Central memory CD8-positive, alpha-beta T cell (primary cell): Measurements from ENCODE around the gene CTNND2.

Experiments
- ATAC-seq: fragments of 150-1000 bp; cut with Tn5 transposase; replicated peaks from 2 replicates; pipeline ENCODE4 v1.10.0; 2022; ENCODE audit warnings: mild to moderate bottlenecking, moderate FRiP score, moderate number of reproducible peaks; ENCODE audit not compliant: poor library complexity, severe bottlenecking; ENCODE audit errors: extremely low read depth
- DNase-seq, 2 donors: peaks; one replicate each; pipeline ENCODE4 v3.0.0; 2021; ENCODE audit warnings: low spot score in 2 of 2
- H3K27ac Mint-ChIP-seq: one replicate; pipeline ENCODE4 v1.8.0; 2022; ENCODE audit warnings: low read depth, mild to moderate bottlenecking, moderate library complexity, mixed read lengths
- H3K27me3 Mint-ChIP-seq: one replicate; pipeline ENCODE4 v1.8.0; 2022; ENCODE audit warnings: mixed read lengths
- H3K36me3 Mint-ChIP-seq: one replicate; pipeline ENCODE4 v1.8.0; 2022; ENCODE audit warnings: mild to moderate bottlenecking, moderate library complexity, mixed read lengths; ENCODE audit not compliant: insufficient read depth
- H3K4me1 Mint-ChIP-seq: one replicate; pipeline ENCODE4 v1.8.0; 2022; ENCODE audit warnings: mixed read lengths
- H3K4me3 Mint-ChIP-seq: one replicate; pipeline ENCODE4 v1.8.0; 2022; ENCODE audit warnings: mild to moderate bottlenecking, moderate library complexity, mixed read lengths
- H3K9me3 Mint-ChIP-seq: one replicate; pipeline ENCODE4 v1.8.0; 2022; ENCODE audit warnings: mixed read lengths

Gene CTNND2

DNA sequence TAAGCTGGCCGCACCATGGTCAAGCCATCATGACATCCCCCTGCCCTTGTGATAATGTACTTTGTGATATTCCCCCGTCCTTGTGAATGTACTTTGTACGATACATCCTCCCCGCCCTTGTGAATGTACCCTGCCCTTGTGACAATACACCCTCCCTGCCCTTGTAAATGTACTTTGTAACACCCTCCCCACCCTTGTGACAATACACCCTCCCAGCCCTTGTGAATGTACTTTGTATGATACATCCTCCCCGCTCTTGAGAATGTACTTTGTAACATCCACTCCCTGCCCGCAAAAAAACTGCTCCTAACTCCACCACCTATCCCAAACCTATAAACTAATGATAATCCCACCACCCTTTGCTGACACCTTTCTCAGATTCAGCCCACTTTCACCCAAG lies 313.8 kb downstream of the CTNND2 start:
- peaks cover 19% of the 10 kb centered on the region for H3K9me3 Mint-ChIP-seq
- H3K4me1 Mint-ChIP-seq: no peaks in the 10 kb centered on the region
- no peaks in the 10 kb centered on the region for H3K27me3 Mint-ChIP-seq
- ATAC-seq (no peak), DNase-seq (no peak)
- H3K27ac Mint-ChIP-seq: no peak overlapping the region
- H3K36me3 Mint-ChIP-seq: no peaks in the 10 kb centered on the region
- no peak overlapping the region for H3K4me3 Mint-ChIP-seq

GRCh38 chr5:11588803-11589202 lies 315.4 kb downstream of the CTNND2 start:
- Mint-ChIP-seq H3K4me1 (no peaks in the 10 kb centered on the region), H3K36me3 (no peaks in the 10 kb centered on the region), H3K27ac (no peak overlapping the region), H3K9me3 (peaks cover 21% of the 10 kb centered on the region), H3K4me3 (no peak overlapping the region), H3K27me3 (no peaks in the 10 kb centered on the region)
- no peak for ATAC-seq
- DNase-seq: no peak

GRCh38 chr5:11584017-11584416 lies 320.2 kb downstream of the CTNND2 start:
- Mint-ChIP-seq H3K27ac (no peak overlapping the region), H3K9me3 (peaks cover 5% of the 10 kb centered on the region), H3K36me3 (no peaks in the 10 kb centered on the region), H3K4me3 (no peak overlapping the region), H3K4me1 (no peaks in the 10 kb centered on the region), H3K27me3 (no peaks in the 10 kb centered on the region)
- no peak for ATAC-seq
- no peak for DNase-seq

GRCh38 chr5:11579351-11579750 lies 324.9 kb downstream of the CTNND2 start:
- Mint-ChIP-seq H3K27me3 (no peaks in the 10 kb centered on the region), H3K4me3 (no peak overlapping the region), H3K9me3 (no peaks in the 10 kb centered on the region), H3K36me3 (no peaks in the 10 kb centered on the region), H3K27ac (no peak overlapping the region), H3K4me1 (no peaks in the 10 kb centered on the region)
- DNase-seq: no peak
- ATAC-seq: no peak

- no peak overlapping the region for H3K4me3 Mint-ChIP-seq
- no peaks in the 10 kb centered on the region for H3K9me3 Mint-ChIP-seq
- H3K27ac Mint-ChIP-seq: no peak overlapping the region
- no peaks in the 10 kb centered on the region for H3K27me3 Mint-ChIP-seq
- ATAC-seq: no peak
- no peak for DNase-seq
- no peaks in the 10 kb centered on the region for H3K36me3 Mint-ChIP-seq
- no peaks in the 10 kb centered on the region for H3K4me1 Mint-ChIP-seq
Observed at GRCh38 chr5:11574787-11575186, 329.5 kb downstream of the CTNND2 start.

DNA sequence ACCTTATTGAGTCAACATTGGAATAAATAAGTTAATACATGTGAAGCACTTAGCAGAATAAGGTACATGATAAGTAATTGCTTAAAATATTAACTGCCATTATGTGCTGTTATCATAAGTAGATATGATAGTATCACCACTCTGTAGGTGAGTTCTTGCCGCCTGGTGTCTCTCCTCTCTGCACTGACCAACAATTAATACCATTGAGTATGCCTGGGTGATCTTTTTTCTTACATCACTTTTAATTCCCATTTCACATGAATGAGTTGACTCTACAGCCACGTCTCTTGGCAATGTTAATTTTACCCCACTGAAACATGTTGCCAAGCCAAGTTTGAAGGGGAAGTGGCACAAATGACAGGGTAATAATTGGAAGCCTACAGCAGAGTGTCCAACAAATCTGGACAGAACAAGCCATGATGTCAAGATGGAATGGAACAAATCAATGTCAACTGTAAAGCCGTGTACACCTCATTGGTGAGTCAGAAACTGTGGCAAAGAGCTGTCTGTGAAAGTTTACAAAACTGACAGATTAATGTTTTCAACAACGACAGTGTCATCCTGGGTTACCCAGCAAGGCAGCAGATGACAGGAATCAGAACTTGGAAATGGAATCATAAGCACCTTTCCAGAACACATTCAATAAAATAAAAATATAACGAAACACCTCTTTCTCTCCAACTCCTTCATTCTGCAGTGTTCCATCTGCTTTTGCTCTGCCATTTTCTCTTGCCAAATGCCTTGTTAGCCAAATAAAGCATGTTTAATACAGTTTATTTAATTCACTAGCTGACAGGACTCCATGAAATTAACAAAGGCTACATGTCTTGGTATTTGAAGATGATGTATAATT lies 330.9 kb downstream of the CTNND2 start:
- no peaks in the 10 kb centered on the region for H3K27me3 Mint-ChIP-seq
- ATAC-seq (no peak), DNase-seq (no peak)
- H3K27ac Mint-ChIP-seq: no peak overlapping the region
- no peaks in the 10 kb centered on the region for H3K4me1 Mint-ChIP-seq
- no peak overlapping the region for H3K4me3 Mint-ChIP-seq
- peaks cover under 1% of the 10 kb centered on the region for H3K9me3 Mint-ChIP-seq
- no peaks in the 10 kb centered on the region for H3K36me3 Mint-ChIP-seq

DNA sequence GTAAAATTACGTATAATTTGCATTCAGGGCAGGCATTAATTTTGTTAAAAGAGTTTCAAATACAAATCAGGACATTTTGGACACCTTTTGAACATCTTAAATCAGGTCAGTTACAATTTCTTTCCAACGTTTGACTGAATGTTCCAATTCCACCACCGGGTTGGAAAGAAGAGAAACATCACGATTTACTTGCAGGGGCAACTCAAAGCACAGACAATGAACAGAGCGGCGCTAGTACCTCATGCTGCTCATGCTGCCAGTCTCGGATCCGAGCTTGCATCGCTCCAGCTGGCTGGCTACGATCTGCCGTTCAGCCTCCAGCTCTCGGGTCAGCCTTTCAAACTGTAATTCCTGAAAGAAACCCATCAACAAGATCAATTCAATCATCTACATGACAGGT lies 339.5 kb downstream of the CTNND2 start:
- ATAC-seq (no peak), DNase-seq (no peak)
- Mint-ChIP-seq H3K27ac (no peak overlapping the region), H3K4me1 (no peaks in the 10 kb centered on the region), H3K9me3 (peaks cover 20% of the 10 kb centered on the region), H3K4me3 (no peak overlapping the region), H3K27me3 (no peaks in the 10 kb centered on the region), H3K36me3 (no peaks in the 10 kb centered on the region)

DNA sequence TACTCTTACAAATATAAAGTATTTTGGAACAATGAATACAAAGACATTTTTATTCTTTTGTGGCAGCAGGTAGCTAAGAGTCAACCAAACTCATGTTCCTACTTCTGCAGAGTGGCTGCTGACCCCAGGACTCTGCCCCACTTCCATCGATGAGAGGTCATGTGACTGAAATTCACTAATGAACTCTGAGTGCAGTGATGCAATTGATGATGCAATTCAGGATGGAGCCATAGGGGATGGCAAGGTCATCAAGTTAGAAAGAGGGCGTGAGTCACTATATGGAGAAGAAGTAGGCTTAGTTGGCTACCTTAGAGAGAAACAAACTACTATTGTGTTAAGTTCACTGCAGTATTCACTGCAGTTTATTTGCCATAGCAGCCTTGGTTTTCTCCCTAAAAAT lies 340.4 kb downstream of the CTNND2 start:
- no peaks in the 10 kb centered on the region for H3K4me1 Mint-ChIP-seq
- ATAC-seq (no peak), DNase-seq (no peak)
- no peaks in the 10 kb centered on the region for H3K27me3 Mint-ChIP-seq
- peaks cover 27% of the 10 kb centered on the region for H3K9me3 Mint-ChIP-seq
- no peaks in the 10 kb centered on the region for H3K36me3 Mint-ChIP-seq
- H3K27ac Mint-ChIP-seq: no peak overlapping the region
- H3K4me3 Mint-ChIP-seq: no peak overlapping the region

DNA sequence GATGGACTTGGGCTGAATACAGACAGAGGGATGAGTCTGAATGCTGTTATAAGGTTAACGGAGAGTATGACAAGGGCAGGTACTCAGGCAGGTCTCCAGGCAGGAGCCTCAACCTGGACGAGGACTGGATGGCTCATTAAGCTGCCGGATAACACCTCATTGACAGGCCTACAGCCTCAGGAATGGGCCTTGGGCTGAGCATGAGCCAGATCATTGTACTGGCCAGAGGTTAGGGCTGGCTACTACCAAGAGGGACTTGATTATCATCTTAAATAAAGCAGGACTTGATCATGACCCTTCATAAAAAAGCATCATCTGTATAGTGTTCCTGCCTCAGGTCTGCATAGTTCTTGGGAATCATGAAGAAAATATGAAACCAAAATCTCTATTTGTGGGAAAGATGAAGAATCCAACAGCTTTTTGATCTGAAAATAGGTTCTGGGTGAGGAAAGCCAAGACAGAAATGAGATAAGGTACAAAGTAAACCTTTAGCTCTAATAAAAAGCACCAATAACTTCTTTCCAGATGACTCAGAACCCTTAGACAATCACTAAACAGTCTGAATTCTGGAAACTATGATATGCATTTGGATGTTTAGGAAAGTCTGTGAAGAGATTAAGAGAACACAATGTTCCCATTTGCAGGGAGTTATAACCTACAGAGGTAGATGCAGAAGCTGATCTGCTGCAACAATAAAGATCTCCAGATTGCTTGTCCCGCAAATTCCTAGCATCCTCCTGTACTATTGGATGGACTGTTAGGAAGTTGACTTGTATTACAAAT lies 343.1 kb downstream of the CTNND2 start:
- ATAC-seq (no peak), DNase-seq (no peak)
- no peaks in the 10 kb centered on the region for H3K4me1 Mint-ChIP-seq
- no peak overlapping the region for H3K27ac Mint-ChIP-seq
- no peak overlapping the region for H3K4me3 Mint-ChIP-seq
- H3K36me3 Mint-ChIP-seq: no peaks in the 10 kb centered on the region
- H3K9me3 Mint-ChIP-seq: peaks cover 18% of the 10 kb centered on the region
- no peaks in the 10 kb centered on the region for H3K27me3 Mint-ChIP-seq

DNA sequence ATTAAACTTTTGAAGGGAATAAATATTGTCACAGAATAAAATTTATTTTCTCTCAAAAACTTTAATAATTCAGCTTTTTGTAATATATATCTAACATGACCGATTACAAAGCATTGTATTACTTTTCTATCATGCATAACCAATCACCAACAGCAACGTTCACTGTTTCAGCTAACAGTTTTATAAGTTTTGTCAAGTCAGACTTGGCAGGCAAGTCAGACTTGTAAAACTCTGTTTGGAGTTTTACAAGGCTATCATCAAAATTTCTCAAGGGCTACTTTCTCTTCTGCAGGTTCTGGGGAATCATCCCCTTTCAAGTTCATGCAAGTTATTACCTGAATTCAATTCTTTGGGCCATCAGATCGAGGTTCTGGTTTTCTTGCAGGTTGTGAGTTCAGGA lies 347.2 kb downstream of the CTNND2 start:
- DNase-seq: no peak
- Mint-ChIP-seq H3K4me3 (no peak overlapping the region), H3K9me3 (peaks cover 27% of the 10 kb centered on the region), H3K36me3 (no peaks in the 10 kb centered on the region), H3K27me3 (no peaks in the 10 kb centered on the region), H3K27ac (no peak overlapping the region), H3K4me1 (no peaks in the 10 kb centered on the region)
- ATAC-seq: no peak

- Mint-ChIP-seq H3K36me3 (no peaks in the 10 kb centered on the region), H3K4me3 (no peak overlapping the region), H3K27ac (no peak overlapping the region), H3K27me3 (no peaks in the 10 kb centered on the region), H3K9me3 (peaks cover 27% of the 10 kb centered on the region), H3K4me1 (no peaks in the 10 kb centered on the region)
- DNase-seq (no peak), ATAC-seq (no peak)
Observed at GRCh38 chr5:11555171-11555570, 349.1 kb downstream of the CTNND2 start.

- Mint-ChIP-seq H3K27ac (no peak overlapping the region), H3K27me3 (no peaks in the 10 kb centered on the region), H3K9me3 (peaks cover 9% of the 10 kb centered on the region), H3K4me1 (no peaks in the 10 kb centered on the region), H3K36me3 (no peaks in the 10 kb centered on the region), H3K4me3 (no peak overlapping the region)
- ATAC-seq: no peak
- DNase-seq: no peak
Observed at GRCh38 chr5:11547730-11548129, 356.5 kb downstream of the CTNND2 start.

DNA sequence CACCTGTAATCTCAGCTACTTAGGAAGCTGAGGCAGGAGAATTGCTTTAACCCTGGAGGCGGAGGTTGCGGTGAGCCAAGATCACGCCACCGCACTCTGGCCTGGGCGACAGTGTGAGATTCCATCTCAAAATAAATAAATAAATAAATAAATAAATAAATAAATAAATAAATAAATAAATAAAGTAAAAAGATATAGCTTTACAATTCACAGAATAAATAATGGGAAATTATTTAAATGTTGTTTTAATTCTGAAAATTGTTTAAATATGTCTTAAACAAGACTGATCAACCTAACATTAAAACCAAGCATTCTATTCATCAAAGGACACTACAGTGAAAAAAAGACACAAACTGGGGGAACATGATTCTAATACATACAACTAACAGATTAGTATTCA lies 357.1 kb downstream of the CTNND2 start:
- H3K36me3 Mint-ChIP-seq: no peaks in the 10 kb centered on the region
- peaks cover 6% of the 10 kb centered on the region for H3K9me3 Mint-ChIP-seq
- no peak overlapping the region for H3K4me3 Mint-ChIP-seq
- DNase-seq: no peak
- no peak for ATAC-seq
- H3K27me3 Mint-ChIP-seq: no peaks in the 10 kb centered on the region
- H3K4me1 Mint-ChIP-seq: no peaks in the 10 kb centered on the region
- no peak overlapping the region for H3K27ac Mint-ChIP-seq
